ENCODE data around the gene FYTTD1.

FYTTD1 gene

GRCh38 chr3:197791892-197792647 is 42.4 kb downstream of the FYTTD1 start:
- peak in 1 of 2 donors; percentile 18 for DNase-seq (ENCODE audit: low read depth in 2 of 2)

DNA sequence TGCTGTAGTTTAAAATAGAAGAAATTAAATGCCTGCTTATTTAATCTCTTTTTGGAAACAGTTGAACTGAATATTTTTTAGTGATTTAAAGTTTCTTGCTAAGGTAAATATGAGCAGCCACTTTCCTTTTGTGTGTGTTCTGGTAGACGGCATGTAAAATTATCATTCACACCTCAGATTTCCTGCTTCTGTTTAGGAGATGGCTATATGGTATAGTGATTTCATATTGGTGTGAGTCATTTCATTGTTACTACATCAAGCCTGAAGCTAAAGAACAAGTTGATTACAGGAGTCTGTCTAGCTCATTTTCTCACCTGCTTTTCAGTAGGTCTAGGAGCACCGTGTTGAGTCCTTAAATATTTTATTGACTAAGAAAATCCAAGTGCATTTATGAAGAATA is 43.6 kb downstream of the FYTTD1 start:
- no peak for DNase-seq (ENCODE audit: low read depth in 2 of 2)

DNA sequence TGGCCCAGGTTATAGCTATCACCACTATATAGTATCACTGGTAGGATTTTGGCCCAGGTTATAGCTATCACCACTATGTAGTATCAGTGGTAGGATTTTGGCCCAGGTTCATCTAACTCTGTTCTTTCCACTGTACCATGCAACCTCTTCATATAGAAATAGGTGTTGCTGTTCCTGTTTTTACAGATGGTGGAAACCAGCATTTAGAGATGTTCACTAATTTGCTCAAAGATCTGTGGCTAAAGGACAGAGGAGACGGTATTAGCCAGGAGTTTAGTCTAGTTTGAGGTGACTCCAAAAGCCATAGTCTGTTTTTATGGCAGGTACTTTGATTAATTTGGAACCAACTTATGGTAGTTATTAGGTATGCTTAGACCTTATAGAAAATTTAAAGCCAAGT is 44.4 kb downstream of the FYTTD1 start:
- no peak for DNase-seq (ENCODE audit: low read depth in 2 of 2)

DNA sequence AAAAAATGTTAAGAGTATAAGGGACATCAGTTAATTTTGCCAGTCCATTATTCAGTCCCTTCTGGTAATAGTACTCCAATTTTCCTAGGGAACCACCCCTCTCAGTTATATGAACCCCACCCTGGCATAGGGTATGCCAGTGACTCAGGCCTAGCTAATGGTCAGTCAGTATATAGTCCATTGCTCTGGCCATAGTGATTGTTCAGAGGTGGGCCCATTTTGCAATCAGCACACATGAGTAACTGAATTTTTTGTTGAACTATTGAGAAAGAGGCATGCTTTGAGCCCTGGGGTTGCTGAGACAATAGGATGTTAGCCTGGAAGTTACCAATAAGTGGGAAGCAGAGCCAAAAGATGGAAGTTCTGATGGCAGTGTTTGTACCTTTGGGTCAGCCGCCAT is 45.5 kb downstream of the FYTTD1 start:
- no peak for DNase-seq (ENCODE audit: low read depth in 2 of 2)

- DNase-seq (ENCODE audit: low read depth in 2 of 2) = no peak
Measured at GRCh38 chr3:197796087-197796486, 46.4 kb downstream of the FYTTD1 start.

GRCh38 chr3:197798863-197799262 is 49.2 kb downstream of the FYTTD1 start:
- no peak for DNase-seq (ENCODE audit: low read depth in 2 of 2)

- DNase-seq (ENCODE audit: low read depth in 2 of 2) = no peak
Measured at GRCh38 chr3:197800379-197800778, 50.7 kb downstream of the FYTTD1 start.

GRCh38 chr3:197801891-197802778 is 52.5 kb downstream of the FYTTD1 start:
- no peak for DNase-seq (ENCODE audit: low read depth in 2 of 2)

DNA sequence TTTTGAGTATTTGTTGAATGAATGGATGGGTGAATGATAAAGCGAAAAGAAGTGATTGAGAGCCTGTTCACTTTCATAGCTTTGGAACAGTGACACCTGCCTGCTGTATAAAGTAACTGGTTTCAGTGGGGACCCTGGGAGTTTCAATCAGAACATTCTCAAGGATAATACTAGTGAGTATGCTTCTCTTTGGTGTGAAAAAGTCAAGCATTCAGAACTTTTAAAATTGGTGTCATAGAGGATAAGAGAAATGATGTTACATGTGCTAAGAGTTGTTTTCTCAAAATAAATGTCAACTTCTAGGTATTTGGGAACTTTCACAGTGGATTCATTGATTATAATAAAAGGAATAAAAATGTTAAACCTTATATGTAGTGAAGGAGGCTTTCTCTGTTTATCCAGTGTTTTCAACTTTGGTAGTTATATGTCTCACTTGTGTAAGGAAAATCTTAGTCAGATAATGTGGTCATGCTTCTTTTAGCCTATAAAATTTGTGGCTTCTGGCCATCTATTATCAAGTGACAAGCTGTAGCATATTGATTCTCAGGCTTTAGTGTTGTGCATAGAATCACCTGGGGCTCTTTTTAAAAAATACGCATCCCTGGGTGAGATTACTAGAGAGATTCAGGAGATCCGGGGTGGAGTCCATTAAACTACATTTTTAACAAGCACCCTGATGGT is 53.2 kb downstream of the FYTTD1 start:
- DNase-seq (ENCODE audit: low read depth in 2 of 2) = no peak

DNA sequence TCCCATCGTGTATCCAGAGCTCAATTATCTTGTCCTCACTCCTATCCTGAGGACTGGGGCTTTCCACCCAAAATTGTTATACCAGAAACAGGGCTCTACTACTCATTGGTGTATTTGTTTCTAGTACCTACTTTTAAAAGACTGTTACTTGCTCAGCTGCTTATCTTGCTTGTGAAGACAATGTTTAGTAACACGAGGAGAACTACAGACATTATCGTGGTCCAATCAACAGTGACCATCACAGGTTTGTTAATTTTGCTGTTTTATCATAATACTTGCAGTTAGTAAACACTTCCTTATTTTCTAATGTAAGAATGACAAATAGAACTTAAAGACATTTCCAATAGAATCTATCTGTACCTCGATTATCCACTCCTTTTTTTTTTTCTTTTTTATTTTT is 54.8 kb downstream of the FYTTD1 start:
- no peak for DNase-seq (ENCODE audit: low read depth in 2 of 2)

GRCh38 chr3:197807969-197808587 is 58.4 kb downstream of the FYTTD1 start:
- DNase-seq (ENCODE audit: low read depth in 2 of 2) = no peak

DNA sequence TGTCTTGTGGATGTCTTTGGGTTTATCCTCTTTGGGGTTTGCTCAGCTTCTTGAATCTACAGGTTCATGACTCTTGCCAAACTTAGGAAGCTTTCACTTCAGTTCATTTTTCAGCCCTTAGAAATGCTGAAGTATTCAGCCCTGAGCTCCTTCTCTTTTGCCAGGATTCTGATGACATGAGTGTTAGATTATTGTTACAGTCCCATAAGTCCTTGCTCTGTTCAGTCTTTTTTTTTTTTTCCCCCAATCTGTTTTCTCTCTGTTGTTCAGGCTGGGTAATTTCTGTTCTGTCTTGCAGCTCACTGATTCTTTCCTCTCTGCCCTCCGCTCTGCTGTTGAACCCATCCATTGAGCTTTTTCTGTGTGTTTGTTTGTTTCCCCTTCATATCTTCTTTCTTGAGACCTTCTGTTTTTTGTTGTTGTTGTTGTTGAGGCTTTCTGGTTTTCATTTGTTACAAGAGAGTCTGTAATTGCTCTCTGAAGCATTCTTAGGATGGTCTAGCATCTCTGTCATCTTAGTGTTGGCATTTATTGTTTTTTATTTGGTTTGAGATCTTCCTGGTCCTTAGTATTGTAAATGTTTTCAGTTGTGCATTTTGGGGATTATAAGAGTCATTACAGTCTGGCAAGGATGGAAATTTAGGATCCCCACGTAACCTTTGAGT is 59.8 kb downstream of the FYTTD1 start:
- no peak for DNase-seq (ENCODE audit: low read depth in 2 of 2)

DNA sequence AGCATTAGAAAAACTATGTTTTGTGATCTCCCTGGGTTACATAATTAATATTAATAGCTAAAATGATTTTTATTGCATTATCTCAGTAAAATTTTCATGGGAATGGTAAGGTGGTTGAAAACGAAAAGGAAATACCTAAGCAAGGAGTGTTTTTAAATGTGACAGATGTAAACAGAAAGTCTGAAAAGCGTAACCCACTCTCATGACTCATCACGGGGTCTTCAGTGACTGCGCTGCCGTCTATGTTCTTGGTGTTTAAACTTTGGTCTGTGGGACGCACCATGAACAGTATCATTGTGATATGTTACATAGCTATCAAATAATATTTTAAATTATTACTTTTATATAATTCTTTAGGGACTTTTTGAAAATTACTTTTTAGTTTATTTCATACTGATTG is 61.2 kb downstream of the FYTTD1 start:
- DNase-seq (ENCODE audit: low read depth in 2 of 2) = no peak

DNA sequence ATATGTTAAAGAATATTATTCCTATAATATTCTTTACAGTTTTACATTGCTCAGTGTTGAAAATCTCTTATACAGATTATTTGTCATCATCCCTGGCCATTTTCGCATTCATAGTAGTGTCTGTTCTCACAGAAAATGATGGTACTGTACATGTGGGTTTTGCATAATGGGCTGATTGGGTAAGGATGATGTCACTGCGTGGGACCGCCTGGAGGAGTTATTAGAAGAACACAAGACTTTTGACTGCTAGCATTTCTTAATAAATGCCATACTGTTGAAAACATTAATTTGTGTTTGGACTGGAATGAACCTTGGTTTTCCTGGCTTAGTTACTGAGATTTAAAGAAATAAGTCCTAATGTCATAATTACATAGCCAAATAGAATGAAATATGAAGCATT is 61.7 kb downstream of the FYTTD1 start:
- no peak for DNase-seq (ENCODE audit: low read depth in 2 of 2)

DNA sequence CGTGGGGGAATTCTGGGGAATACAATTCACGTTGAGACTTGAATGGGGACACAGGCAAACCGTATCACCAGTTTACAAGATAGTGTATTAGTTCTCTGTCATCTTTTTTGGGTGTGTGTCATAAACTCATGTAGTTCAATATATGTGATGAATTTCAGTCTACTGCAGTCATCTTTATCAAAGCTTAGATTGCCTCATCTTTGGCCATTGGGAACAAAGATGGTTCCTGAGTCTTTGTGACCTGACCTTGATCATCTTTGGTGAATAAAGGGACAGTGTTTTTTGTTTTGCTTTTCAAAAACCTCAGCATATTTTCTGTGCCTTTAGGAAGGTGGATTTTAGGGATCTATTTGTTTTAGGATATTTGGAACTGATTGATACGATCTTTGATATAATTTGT is 64.7 kb downstream of the FYTTD1 start:
- no peak for DNase-seq (ENCODE audit: low read depth in 2 of 2)

DNA sequence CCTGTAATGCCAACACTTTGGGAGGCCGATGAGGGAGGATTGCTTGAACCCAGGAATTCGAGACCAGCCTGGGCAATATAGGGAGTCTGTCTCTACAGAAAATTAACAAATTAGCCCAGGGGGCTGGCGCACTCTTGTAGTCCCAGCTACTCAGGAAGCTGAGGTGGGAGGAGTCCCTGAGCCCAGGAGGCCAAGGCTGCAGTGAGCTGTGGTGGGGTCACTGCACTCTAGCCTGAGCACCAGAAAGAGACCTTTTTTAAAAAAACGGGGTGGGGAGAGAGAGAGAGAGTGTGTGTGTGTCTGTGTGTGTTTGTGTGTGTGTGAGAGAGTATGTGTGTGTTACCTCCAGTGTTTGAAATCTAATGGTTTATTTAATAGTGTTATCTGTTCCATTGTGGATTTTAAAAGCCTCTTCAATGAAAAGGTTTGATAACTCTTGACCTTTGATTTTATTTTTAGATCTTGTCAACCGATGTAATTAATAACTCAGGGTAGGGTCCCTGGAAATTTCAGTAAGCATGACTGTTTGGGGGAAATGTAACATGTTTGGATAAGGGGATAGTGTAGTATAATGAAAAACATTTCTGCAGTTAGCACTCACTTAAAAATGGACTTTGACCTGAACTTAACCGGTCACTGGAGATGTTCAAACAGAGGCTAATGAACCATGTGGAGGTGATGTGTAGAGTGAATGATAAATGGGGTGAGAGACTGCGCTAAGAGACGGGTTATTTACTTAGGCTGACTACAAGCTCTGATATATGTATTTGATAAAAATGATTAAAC is 71.1 kb downstream of the FYTTD1 start:
- DNase-seq (ENCODE audit: low read depth in 2 of 2) = no peak

DNA sequence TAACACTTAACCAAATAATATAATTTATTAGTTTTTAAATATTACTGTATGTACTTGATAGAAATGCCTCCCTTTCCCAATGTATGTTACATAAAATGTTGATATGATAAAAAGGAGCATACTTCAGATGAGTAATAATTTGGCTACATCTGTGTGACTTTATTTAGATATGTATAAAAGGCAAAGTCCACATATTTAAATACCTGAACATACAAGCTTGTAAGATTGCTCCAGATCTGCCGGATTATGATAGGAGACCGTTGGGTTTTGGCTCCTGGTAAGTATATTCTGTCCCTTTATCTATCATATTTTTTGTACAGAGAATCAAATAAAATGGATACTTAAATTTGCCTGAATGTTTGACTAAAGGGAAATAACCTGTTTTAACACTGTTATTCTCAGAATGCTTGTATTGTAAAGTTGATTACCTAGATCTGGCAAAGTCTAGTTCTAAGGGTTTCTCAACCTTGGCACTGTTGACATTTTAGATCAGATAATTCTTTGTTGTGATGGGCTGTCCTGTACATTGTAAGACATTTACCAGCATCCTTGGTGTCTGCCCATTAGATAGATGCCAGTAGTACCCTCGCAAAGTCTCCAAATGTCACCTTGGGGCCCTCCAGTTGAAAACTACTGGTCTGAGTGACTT is 79.8 kb downstream of the FYTTD1 start:
- no peak for DNase-seq (ENCODE audit: low read depth in 2 of 2)

DNA sequence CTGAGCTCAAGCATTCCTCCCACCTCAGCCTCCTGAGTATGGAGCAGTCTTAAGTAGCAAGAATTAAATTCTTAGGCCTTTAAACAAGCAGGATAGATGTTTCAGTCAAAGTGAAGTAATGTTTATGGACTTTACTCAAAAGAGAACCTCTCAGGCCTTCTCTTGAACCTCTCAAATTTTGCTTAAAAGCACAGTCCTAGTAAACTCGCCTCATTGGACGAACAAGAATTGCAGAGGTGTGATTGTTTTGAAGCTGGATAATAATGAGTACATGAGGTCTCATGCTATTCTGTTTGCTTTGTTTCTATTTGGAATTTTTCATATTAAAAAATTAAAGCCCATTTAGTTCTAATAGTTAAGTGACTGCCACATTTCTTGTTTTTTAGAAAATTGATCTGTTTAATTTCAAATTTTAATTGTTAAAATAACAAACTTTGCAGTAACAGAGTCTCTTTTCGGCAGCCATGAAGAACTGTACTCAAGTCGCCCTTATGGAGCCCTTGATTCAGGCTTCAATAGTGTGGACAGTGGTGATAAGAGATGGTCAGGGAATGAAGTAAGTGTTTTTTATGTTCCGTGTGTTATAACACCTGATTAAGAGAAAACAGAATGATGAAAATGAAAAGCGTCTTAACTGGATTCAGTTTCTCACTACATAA is 80.8 kb downstream of the FYTTD1 start:
- DNase-seq (ENCODE audit: low read depth in 2 of 2) = no peak

DNA sequence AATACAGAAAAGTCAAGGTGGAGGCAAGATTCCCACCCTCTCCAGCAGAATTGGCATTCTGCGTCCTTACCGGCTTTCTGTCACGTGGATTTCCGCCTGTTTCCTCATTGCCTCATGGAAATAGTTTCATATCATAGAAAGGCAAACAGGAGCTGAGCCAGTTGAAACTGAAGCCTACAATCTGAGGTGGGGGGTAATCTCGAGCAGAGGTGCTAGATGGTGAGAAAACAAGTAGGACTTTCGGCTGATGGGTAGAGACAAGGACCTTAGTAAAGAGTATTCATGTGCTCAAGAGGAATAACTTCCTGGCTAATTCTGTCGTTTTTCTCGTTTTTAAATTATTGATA is 81.3 kb downstream of the FYTTD1 start:
- DNase-seq (ENCODE audit: low read depth in 2 of 2) = no peak

Measured in activated CD4-positive, alpha-beta T cell treated with anti-CD3 and anti-CD28 coated beads for 24 hours (primary cell).